Stimulated activated CD8-positive, alpha-beta memory T cell treated with anti-CD3 and anti-CD28 coated beads, Interleukin-15, amount 100 ng/mL, for 1 hour (primary cell): ENCODE measurements around the gene RAET1L.
"Not testable (repeated sequence)": the region's sequence is repeated elsewhere in the genome, so short reads cannot be mapped to it uniquely, and the experiment has no call there.

ENCODE experiments used
- DNase-seq: peaks from one replicate; pipeline ENCODE4 v3.0.0-alpha.2; 2020; ENCODE audit warnings: low read depth

Gene RAET1L, protein sequence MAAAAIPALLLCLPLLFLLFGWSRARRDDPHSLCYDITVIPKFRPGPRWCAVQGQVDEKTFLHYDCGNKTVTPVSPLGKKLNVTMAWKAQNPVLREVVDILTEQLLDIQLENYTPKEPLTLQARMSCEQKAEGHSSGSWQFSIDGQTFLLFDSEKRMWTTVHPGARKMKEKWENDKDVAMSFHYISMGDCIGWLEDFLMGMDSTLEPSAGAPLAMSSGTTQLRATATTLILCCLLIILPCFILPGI

DNA sequence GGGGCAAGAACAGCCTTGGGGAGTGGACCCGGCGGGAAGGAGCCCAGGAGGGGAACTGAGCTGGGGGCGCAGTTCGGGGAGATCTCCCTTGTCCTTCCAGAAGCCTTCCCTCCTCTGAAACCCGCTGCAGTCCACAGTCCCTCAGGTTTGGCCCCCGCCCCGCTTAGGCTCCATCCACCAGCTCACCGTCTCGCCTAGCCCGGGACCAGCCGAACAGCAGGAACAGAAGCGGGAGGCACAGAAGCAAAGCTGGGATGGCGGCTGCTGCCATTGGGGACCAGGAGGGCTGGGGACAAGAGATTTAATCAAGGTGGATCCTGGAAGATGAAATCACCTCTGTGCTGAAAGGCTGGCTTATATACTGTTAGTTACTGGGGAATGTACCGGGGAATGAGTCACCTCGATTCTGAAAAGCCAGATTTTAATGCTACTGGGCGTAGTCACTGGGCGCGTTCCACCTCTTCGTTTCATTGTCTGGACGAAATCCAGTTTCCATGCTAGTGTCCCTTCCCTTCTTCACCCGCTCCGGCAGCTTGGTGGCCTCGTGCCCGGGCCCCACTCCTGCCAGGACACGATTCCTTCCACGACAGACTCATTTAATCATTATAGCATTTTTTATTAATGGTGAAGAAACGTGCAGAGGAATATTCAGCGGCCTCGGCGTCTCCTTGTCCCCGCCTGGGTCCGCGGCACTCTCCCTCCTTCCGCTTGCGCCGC, at the start of gene RAET1L:
TSS of gene RAET1L (minus strand) at position 332 of the 717 bp plus-strand sequence. CDS start at position 271, 61 bp downstream.
- no peak for DNase-seq

DNA sequence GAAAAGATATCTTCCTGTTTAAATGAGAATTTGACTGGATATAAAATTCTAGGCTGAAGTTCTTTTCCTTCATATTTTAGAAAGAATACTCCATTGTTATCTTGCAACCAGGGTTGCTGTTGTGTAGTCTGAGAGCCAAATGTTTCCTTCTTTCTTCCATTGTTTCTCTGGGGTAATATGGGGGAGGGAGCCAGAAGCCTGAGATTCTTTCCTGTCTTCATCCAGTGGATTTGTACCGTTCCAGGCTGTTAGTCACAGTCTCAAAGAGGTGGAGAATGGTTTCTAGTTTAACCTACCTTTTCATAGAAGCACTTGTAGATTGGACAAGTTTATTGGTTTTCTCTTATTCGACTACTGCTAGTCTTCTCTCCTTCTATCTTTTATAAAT, 49.7 kb upstream of the RAET1L start:
- DNase-seq, result no peak

DNA sequence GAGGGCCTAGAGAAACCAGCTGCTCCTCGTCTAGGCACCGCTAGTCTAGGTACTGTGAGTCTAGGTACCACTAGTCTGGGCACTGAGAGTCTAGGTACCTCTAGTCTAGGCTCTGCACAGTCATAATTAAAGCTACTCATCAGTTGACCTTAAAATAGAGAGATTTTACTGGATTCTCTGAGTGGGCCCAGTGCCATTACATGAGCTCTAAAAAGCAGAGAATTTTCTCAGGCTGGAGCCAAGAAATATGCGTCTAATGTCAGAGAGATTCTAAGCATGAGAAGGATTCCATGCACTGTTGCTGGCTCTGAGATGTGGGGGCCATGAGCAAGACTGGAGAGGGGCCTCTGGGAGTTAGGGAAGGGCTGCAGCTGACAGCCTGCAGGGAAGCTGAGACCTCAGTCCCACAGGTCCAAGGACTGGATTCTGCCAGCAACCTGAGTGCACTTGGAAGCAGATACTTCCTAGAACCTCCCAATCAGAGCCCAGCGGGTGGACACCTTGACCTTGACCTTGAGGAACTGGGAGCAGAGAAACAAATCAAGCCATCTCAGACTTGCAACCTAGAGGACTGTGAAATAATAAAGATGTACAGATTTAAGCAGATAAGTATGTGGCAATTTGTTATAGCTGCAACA, 49.2 kb upstream of the RAET1L start:
- not testable (repeated sequence) for DNase-seq

DNA sequence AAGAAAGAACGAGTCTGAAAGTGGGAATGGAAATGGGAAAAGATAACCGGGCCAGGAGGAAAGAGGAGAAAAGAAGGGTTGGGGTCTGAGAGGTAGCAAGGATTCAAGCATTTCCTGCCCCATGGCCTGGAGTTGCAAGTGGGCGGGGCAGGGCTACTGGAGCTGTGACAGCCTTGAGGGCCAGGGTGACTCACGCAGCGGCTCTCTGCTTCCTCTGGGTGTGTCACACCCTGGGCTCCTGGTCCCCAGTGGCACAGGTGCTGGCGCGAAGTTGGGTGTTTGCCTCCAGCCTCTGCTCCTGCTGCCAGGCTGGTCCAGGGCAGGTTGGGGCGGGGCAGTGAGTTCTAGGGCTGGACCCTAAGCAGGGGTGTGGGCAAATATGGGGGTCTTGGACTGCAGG, 46.9 kb upstream of the RAET1L start:
- no peak for DNase-seq

DNA sequence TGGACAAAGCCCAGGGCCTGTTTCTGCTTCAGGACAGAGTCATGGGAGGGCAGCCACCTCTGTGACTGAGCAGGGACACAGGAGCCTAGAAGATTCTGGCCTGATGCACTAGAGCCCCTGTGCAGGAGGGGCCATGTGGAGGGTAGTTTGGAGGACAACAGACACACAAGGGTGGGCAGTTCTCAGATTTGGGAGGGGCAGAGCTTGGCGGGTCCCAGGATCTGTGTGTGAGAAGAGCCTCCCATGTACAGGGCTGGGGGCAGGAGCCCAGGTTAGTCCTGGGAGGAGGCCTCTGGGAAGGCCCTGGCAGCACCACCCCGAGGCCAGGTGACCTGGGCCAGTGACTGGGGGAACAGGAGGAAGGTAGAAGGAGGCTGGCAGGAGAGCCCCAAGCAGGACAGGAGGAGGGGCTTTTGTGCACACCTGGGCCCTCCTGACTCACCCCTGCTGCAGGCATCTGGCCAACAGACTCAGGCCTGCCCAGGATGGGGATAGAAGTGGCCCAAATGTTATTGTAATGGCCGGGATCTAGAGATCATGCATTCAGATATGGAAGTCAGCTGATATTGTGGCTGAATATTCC, 45.0 kb upstream of the RAET1L start:
- no peak for DNase-seq

DNA sequence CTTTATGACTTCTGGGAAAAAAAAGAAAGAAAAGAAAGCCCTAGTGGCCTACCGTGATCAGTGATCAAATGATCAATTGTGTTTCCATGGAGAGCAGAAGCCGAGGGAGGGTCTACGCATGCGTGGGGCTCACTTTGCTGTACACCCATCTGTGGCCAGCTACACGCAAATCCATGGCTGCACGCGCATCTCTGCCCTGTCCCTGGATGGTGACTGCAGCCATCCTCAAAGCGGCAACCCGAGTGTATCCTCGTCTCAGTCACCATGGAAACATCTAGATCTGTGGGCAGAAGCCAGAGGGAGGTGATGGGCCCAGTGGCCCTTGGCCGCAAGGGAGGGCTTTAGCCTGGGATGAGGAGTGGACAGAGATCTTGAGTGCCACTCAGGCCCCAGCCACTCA, 44.4 kb upstream of the RAET1L start:
- DNase-seq, result no peak

DNA sequence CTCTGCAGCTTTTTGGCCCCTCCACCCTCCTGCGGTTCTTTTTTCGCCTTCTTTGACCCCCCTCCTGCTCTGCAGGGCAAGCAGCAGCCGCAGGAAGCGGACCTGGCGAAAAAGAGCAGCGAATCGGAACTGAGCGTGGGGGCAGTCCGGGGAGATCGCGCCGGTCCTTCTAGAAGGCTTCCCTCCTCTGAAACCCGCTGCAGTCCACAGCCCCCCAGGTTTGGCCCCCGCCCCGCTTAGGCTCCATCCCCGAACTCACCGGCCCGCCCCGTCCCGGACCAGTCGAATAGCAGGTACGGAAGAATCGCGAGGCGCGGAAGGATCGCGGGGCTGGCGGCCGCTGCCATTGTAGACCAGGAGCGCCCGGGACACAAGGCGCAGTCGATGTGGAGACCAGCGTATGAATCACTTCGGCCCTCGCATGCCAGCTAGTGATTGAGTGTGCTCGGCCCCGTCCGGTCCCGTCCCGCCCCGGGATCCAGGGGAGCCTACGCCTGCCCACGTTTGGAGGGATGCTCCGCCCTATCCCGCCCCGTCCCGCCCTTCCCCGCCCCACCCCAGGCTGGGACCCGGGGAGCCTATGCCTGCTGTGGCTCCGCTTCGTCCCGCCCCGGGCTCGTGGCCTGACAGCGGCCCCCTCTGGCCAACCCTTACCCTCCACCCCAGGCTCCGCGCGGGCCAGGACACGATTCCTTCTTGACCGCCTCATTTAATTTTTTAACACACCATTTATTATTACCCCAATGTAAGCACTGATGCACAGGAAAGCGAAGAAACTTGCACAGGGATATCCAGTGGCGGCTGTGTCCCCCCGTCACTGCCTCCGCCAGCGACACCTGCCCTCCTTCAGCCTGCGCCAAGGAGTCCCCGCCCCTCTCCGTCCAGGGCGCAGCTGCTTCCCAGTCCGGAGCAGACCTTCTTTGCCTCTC, 43.7 kb upstream of the RAET1L start, which contains the start of gene ULBP3:
TSS of gene ULBP3 (minus strand) at position 402 of the 929 bp plus-strand sequence. CDS start at position 347, 55 bp downstream.
- DNase-seq, result peak; percentile 21

DNA sequence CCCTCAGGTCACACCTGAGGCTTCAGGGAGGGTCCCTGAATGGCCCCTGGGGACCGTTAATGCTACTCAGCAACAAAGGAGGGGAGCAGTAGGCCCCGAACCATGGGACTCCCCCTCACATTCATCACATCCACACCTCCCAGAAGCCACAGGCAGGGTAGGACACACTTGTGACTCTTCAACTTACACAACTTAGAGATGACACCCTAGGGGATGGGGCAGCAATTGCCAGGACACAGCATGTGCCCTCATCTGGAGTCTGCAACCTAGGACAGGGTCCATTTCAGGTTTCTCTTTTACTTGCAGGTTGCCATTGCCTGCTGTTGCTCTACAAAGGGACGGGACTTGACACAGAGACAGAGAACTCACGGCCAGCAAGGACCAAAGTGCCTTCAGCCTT, 42.8 kb upstream of the RAET1L start:
- no peak for DNase-seq

DNA sequence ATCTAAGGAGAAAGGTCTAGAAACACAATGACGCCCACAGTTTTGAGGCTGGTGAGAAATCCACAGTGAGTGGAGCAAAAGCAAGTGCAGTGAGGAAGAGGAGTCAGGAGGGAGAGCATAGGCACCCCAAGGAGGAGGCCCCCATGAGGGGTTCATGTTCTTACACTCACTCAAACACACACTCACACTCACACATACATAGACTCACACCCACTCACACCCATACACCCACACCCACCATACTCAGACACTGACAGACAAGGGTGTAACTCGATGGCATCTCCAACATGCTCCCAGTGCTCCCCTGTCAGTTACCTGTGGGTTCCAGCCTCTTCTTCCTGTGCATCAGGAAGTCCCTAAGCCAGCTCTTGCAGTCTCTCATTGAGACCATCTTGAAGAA, 39.8 kb upstream of the RAET1L start:
- DNase-seq, result no peak

DNA sequence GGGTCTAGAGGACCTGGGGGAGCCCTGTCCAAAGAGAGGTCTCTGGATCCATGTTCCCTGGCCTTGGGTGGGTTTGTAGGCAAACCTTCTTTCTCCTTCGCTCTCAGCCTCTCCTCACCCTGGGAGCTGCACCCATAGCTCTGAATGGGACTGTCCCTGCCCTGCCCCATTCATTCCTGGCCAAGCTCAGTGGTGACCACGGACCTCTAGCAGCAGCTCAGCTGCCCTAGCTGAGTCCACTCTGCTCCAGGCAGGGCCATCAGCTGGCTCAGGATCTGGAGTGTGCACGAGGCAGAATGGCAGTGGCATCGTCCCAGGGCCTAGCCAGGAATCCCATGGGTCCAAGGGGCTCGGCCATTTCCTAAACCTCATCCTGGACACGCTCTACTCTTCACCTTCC, 38.3 kb upstream of the RAET1L start:
- no peak for DNase-seq

DNA sequence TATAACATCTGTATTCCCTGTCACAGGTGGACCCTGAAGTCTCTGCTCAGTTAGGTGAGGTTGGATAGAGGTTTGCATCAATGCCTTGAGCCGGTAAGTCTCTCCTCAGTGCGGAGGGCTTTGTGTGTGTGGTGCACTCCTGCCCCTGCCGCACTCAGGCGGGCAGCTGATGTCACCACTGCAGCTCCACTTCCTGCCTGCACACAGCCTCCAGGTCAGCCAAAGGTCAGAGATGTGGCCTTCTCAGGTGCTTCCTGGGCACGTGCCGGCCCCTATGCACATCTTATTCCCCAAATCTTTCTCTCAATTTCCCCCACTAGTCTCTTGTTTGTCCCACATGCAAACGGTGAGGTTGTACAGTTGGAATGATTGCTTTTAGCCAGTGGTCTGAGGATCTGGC, 34.6 kb upstream of the RAET1L start:
- DNase-seq, result not testable (repeated sequence)

DNA sequence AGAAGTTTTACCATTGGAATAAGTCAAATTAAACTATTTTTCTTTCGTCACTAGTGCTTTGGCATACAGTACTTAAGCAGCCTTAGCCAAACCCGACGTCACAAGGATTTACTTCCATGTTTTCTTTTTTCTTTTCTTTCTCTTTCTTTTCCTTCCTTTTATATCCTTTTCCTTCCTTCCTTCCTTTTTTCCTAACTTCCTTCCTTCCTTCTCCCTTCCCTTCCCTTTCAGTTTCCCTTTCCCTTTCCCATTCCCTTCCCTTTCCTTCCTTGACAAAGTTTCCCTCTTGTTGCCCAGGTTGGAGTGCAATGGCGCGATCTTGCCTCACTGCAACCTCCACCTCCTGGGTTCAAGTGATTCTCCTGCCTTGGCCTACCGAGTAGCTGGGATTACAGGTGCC, 33.7 kb upstream of the RAET1L start:
- no peak for DNase-seq

DNA sequence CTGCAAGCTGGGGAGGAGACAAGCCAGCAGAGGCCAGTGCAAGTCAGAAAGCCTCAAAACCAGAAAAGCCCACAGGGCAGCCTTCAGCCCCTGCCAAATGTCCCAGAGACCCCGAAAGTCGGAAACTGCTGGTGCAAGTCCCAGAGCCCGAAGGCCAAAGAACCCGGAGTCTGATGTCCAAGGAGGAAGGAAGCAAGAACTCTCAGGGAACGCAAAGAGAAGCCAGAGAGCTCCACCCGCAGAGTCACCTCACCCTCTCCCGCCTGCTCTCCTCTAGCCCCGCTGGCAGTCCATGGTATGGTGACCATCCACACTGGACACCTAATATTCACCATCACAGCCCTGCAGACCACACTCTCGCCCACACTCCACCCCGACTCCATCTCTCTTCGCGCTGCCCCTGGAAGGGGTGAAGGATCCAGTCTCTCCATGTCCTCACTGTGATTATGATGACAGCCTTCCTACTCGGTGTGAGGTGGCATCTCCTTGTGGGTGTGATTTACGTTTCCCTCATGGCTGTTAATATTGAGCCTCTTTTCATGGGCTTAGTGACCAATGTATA, 33.0 kb upstream of the RAET1L start:
- no peak for DNase-seq

DNA sequence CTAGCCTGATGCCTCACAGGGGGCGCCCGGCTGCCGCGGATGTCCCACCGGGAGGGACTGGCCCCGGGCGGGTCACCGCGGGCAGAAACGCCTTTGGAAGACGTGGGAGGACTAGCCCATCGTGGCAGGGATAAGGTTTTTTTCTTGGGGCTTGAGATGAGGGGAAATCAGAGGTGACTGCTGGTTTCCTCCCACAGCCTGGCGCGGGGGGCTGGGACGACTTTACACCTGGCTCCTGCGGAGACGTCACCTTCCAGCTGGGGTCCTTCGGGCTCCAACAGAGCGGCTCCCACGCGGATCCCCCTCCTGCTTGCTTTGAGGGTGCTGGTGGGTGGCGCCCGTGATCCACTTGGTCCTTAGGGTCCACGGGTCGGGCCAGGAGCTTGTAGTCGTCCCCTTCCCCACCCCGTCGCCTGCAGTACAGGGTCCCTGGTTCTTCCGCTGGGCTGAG, 32.2 kb upstream of the RAET1L start:
- DNase-seq, result no peak

DNA sequence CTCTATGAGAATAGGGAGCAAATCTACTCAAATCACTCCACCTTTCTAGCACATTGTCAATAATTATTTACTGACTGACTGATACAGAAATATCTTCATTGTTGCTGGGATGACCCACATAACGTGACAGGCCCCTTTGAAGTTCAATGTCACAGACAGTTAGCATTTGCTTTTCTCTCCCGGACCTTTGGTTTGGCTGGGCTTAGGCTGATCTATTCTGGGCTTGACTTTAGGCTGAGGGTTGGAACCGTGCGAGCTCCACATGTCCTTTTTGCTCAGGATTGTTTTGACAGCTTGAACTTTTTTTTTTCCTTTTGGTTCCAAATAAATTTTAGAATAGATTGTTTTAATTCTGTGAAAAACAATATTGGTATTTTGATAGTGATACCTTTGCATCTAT, 31.6 kb upstream of the RAET1L start:
- no peak for DNase-seq

DNA sequence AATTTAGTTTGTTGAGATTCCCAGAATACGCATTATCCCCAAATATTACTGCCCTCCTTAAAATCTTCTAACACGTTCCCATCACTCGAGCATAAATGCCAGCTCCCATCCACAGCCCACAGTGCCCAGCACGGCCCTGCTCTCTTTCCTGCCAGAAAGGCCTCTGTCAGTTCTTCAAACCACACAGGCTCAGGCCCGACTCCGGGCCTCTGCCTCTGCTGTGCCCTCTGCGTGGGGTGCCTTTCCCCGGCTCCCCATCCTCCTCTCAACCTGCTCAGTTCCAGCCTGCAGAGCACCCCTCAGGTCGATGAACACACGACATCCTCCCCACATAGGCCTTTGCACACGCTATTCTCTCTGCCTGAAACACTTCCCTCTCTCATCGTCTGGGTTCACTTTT, 30.8 kb upstream of the RAET1L start:
- no peak for DNase-seq

DNA sequence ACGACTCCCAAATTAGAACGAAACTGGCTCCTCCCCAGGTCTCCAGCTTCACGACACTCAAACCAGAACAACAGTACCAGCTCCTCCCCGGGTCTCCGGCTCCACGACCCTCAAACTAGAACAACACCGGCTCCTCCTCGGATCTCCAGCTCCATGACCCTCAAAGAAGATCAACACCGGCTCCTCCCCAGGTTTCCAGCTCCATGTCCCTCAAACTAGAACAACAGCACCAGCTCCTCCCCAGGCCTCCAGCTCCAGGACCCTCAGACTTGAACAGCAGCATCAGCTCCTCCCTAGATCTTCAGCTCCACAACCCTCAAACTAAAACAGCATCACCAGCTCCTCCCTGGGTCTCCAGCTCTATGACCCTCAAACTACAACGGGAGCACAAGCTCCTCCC, 29.8 kb upstream of the RAET1L start:
- no peak for DNase-seq

DNA sequence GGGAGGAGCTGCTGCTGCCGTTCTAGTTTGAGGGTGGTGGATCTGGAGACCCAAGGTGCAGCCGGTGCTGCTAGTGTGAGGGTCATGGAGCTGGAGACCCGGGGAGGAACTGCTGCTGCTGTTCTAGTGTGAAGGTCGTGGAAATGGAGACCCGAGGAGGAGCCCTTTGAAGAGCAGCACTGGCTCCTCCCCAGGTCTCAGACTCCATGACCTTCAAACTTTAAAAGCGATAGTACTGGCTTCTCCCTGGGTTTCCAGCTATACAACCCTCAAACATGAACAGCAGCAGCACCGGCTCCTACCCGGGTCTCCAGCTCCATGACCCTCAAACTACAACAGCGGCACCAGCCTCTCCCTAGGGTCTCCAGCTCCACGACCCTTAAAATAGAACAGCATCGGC, 28.1 kb upstream of the RAET1L start:
- DNase-seq, result no peak

DNA sequence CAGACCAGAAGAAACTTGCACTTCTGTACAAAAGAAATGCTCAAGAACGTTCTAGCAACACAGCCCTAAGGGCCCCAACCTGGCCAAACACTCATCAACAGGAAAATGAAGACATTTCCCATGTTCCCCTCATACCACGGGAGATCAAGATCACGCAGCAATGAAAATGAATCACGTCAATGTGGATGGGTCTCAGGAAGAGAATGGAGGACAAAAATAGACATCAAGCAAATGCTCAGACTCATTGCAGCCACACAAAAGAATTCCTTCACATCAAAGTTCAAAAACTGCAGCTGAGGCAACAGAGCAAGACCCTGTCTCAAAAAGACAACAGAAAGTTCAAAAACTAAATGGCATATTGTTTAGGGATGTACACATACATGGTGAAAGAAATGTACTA, 25.5 kb upstream of the RAET1L start:
- no peak for DNase-seq

DNA sequence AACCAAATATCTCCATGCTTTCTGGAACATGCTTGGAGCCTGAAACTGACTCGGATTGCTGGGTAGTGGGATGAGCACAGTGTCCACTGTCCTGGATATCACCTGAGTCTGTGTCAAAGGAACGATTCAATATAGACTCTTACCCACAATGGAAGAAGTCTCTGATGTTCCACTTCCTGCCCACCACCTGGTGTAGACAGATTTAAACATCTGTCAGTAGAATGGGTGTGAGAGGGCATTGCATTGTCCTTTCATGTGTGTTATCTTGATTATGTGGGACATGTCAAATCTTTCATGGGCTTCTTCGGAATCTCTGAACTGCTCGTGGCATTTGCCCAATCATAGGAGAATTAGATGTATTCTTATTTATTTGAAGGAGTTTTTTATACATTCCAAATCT, 22.8 kb upstream of the RAET1L start:
- no peak for DNase-seq

DNA sequence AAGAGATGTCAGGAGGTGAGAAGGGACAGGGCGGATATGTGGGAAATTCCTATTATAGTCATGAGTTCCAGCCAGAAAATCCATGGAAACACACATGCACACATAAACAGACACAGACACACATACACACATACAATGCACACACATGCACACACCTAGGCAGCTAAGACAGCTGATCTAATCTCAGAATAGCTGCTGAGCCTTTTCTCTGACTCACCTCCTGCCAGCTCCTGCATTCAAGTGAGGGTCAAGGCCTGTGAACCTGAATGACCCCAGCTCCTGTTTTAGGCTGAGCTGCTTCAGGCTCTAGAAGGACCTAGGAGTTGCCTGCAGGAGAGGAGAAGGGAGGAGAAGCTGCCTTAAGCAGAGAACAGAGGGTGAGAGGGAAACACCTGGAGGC, 21.6 kb upstream of the RAET1L start:
- no peak for DNase-seq
